ENCODE data around the gene INKA2.

Gene INKA2

DNA sequence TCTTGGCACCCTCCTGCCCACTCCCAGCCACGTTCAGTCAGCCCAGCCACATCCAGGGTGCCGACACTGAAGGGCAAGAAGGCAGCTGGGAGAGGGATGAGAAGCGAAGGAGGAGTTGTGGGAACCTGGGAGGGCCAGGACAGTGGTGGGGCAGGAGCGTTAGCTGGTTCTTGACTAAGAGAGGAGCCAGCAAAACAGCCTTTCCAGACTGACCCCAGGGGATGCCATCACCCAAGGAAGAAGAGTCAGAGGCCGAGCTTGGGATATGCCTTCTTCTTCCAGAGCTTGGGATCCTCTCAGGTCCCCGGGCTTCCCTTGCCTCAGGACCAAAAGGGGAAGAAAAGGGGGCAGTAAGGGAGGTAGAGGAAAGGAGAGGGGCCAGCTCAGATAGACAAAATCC, 7.2 kb downstream of the INKA2 start:
- DNase-seq = no peak

DNA sequence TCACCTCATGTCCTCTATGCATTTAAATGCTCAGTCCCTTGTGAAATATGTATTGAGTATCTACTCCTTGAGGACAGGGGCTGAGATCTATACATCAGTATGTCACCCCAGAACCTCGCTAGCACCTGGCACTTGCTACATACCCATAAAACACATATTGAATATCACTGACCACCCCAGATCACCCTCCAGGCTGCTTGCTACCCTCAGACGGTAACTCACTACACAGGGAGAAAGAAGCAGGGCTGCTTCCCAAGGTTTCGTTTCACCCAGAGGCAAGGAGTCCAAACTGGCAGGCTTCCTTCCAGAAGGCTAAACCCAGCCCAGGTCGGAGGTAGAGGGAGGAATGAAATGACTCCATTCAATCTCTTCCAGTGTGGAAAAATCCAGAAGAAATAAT, 8.5 kb downstream of the INKA2 start:
- no peak for DNase-seq

DNA sequence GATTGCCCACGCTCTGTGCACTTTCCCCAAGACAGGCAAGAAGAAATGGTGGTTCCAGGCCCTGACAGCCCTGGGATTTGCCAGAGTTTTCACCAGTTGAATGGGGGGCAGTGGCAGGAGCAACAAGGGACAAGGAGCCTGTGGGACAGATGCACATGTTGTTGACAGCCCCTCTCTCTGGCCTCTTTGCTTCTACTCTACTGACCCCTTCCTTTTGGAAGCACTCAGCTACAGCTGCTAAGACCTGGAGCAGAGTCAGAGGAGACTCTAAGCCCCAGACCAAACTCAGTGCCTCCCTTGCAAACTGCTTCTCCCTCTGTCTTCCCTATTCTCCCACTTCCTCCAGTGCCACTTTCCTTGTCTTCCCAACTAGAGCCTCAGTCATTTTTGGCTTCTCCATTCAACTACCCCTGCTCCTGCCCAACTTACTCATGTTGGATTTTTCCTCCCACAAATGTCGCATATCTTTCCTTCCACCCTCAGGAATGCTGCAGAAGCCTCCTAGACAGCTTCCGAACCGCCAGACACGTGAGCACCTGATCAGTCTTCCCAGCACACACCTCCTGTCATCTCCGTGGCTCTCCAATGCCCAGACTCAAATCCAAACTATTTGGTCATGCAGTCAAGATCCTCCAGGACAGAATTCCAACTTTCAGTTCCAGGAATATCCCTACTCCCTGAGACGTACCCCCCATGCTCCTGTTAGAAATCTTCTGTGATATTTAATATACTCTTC, 9.1 kb downstream of the INKA2 start:
- no peak for DNase-seq

DNA sequence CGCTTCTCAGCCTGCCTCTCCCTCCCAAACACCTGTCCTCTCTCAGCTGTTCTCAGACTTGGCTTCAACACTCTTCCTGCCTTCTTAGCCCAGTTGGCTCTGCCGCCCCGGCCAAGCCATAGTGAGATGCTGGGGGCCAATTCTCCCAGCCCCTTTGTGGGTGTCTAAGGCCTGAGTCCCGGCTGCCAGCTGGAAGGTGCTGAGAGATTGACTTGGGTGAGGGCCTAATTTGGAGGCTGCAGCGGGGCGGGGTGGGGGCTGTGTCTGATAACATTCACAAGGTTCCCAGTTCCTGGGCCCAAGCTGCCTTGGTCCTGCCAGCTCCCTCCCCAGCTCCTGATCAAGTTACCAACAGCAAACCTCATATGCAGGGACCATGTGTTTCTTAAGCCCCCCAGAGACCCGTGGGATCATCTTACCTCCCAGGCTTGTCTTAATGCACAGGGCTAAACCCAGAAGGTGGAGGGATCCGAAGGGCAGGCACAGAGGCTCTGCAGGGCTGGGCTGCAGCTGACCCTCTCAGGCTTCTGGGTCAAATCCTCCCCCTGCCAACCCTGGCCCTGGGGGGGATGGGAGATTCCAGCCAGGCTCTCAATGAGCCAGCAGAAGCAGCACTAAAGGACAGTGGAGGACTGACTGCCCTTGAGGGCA, 9.8 kb downstream of the INKA2 start:
- DNase-seq = no peak

DNA sequence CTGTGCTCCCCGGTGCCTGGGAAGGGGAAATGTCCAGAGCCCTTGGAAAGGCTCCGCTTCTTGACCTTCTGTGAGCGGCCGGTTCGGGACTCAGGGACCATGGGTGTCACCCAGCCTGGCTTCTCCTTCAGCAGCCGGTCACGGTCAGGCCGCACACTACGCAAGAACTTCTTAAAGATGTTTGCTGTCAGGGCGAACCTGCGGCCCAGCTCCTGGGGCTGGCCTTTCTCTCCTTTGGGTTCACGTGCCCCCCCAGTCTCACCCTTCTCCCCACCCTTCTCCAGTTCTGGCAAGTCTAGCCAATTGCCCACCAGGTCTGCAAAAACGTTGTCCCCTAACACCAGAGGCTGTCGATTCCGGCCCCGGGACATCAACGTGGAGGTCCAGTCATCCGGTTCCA, 12.1 kb downstream of the INKA2 start:
- DNase-seq = no peak

DNA sequence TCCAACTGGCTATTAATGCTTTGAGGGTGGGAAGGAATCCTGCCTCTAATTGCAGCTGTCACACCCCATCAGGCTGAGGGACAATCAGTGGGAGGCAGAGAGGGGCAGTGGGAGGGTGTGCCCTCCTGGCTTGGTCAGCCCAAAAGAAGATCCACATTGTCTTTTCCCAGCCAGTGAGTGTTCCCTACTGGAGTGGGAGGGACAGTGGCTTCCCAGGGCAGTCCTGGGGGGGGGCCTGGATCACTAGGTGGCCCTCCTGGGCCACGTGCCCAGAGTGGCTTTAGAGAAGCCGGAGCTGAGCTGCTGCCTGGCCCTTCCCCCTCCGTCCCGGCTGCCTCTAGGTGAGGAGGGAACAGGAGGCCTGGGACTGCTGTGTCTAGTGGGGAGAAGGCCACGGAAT, 14.0 kb downstream of the INKA2 start:
- no peak for DNase-seq

DNA sequence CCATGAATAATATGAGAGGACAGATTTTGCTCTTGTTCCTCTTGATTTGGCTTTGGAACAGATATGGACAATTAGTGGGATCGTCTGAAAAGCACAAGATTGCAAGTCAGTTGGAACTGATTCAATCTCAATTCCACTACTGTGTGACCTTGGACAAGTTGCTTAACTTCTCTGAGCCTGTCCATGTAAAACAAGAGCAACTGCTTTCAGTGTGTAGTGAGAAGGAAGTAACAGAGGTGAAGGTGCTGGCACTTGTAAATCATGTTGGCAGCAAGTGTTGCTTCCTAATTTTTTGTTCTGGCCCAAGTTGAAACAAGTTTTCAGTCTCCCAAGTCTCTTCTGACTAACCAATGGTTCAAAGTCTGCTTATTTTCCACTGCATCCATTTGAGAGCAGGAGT, 15.3 kb downstream of the INKA2 start:
- no peak for DNase-seq

DNA sequence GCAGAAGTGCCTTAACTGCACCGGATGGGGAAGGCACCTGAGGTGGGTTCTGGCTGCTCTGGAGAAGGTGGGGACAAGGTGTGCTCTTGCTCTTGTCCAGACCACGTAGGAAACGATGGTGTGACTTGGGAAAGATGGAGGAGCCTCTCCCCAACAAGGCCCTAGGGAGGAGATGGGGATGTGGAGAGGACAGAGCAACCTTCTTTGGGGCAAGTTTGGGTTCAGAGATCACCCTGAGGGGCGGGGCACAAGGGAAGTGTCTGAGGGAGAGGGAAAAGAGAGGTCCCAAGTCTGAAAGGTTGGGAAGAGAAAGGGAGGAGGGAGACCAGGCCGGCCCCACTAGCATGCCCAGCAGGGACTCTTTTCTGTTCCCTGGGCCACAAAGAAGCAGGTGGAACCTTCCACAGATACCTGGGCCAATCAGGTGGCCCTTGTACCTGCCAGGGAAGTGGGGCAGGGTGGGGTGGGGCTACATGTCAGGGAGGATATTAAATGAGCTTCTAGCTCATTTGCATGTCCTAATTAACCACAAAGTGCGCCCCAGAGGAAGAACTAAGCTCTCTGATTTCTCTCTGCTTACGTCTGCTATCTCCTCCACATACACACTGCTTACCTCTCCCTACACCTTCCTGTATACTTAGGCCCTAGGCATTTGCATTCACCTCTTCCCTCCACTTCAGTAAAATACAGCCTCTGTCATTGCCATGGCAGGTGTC, 15.9 kb downstream of the INKA2 start:
- peak; percentile 63 for DNase-seq

DNA sequence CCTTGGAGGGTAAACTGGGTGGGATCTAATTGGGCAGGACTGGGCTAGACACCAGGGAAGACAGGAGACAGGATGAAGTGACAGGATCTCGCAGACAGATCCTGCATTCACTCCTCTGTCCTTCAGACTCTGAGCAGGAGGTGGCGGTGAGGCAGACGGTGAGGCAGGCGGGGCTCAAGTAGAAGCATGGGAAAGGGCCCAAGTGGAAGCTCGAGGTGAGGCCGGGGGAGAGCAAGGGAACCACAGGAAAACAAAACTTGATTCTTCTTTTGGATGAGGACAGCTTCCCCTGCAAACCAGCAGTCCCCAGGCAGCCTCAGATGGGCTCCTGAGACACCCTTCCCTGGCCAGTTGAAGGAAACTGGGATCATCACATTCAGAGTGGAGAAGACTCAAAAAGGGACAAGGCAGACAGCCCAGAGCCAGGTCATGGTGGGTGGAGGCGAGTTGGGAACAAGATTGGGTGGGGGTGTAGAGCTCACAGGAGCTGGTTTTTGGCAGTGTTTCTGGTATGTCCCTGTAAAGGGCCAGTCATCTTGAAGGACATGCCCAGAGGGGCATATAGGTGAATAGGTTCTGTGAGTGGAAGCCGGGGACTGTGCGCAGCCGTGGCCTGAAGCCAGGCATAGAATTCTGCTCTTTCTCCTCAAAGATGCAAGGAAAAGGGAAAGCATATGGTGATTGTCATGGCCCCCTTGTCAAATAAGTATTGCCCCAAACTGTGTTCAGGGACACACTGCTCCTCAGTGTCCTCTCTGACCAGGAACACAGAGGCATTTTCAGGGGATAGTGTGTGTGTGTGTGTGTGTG, 18.0 kb downstream of the INKA2 start:
- no peak for DNase-seq

DNA sequence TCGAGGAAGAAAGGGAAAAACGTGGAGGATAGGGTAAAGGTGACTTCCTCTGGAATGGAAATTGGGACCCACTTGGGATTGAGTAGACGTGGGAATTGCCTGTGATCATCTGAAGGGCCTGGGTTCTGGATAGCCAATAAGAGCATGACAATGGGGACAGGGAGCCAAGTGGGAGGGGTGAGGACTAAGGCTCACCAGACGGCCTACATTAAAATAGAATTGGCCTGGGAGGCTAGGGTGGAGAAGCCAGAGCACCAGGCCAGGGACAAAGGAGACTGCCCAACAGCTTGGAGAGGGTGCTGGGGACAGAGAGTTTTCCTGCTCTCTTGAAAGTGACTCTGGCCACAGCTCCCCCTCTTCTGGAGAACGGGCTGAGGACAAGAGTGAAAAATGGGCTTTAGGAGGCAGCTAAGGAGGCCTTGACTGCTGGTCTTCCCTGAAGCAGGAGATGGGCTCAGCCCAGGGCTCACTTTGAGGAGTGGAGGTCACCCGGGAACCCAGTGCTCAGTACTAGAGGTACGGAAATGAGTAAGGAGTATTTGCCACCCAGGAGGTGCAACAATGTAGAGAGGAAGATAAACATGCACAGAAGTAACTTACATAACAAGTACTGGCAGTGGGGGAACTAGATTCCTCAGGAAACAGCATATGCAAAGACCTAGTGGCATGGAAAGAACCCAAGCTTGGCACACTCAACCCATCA, 18.8 kb downstream of the INKA2 start:
- DNase-seq = no peak

DNA sequence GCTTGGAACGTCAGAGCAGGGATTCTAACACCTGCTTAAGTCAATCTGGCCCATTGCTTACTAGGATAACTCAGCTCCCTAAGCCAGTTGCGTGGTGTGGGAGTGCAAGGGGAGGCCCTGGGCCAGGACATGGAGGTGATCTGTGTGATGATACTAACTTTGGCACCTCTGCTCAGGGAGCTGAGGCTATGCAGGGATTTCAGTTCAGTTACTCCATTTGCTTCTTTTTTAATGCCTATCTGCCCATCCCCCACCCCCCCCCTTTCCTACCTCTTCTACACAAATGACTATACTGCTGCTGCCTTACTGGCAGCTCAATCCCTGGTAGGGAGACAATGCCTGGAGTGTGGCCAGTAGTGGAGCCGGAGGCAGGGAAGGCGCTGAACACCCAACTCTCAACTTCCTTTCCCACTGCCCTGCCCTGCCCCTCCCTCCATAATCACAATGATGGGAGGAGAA, 19.5 kb downstream of the INKA2 start:
- DNase-seq = no peak

DNA sequence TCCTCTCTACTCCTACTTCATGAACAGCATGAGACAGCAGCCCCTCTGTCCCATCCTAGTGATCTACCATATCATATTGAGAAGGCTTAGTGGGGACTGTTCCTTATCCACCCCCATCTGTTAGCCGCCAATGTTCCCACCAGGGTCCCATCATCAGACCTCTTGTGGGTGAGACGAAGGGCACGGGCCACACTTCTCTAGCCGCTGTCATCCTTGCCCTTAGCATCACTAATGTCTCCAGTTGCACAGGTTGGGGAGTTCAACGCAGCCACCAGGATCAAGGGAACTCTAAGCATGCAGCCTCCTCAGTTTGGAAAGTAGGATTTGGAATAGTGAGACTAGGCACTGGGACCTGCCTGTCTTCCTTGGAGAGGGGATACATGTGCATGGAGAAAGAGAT, 20.1 kb downstream of the INKA2 start:
- no peak for DNase-seq

DNA sequence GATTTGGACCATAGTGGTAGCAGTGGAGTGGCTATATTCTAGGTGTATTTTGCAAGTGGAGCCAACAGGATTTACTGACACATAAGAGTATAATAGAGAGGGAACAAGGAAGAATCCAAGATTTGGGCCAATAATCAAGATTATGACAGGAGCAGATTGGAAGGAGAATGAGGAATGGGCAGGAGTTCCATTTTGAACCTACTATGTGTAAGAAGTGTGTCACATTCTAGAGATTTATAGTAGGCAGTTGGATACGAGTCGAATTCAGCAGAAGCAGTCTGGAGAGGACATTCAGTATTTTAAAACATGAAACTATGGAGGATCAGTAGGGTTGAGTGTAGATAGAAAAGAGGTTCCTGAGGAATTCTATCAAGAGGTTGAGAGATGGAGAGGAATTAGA, 21.7 kb downstream of the INKA2 start:
- no peak for DNase-seq

DNA sequence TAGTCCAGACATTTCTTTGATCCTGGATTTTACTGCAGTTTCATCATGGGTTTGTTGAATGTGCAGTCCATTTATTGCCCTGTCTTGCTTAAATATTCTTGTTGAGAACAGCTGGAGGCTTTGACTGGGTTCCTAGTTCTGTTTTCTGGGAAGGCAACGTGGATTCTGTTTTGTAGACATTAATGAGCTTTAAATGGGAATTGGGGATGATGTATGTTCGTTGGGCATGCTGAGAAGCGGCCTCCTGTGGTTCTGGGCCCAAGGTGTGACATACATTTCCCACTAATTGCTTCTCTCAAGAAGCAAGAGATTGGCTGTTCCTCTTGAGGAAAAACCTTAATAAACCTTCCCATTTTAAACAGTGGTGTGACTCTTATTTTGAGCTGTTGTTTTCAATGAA, 22.9 kb downstream of the INKA2 start:
- no peak for DNase-seq

DNA sequence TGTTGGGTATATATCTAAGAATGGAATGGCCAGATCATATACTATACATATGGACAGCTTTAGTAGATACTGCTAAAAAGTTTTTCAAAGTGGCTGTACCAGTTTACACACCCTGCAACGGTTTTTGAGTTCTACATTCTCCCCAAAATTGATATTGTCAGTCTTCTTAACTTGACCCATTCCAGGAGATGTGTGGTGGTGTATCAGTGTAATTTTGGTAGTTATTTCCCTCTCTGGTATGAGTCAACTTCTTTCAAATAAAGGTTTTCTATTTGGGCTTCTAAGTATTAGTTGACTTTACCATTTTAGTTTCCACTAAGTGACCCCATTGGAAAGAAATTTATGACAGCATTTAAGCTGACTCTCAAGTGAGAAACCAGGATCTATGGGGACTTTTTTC, 29.2 kb downstream of the INKA2 start:
- no peak for DNase-seq

DNA sequence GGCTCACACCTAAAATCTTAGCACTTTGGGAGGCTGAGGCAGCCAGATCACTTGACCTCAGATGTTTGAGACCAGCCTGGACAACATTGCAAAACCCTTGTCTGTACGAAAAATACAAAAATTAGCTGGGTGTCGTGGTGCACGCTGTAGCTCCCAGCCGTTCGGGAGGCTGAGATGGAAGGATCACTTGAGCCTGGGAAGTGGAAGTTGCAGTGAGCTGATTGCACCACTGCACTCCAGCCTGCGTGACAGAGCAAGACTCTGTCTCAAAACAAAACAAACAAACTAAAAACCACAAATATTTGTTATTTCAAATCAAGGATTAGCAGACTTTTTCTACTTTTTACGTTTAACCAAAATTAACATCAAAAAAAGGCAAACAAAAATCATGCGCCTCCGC, 31.3 kb downstream of the INKA2 start:
- no peak for DNase-seq

DNA sequence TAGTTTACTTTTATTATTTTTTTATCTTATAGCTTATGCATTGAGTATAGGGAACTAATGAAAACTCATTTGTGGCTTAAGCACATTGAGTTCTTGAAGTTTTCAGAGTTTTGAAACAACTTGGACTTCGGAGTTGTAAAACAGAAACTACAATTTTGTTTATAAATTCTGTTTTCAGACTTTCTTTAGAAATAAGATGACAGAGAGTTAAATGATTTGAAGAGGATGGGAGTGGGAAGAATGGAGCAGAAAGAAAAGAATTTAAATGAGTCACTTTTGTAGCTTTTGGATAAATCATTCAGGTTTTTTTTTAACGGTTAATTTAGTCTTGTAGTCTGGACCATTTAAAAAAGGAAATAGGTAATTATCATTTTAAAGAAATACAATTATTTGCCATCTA, 32.3 kb downstream of the INKA2 start:
- DNase-seq = no peak

DNA sequence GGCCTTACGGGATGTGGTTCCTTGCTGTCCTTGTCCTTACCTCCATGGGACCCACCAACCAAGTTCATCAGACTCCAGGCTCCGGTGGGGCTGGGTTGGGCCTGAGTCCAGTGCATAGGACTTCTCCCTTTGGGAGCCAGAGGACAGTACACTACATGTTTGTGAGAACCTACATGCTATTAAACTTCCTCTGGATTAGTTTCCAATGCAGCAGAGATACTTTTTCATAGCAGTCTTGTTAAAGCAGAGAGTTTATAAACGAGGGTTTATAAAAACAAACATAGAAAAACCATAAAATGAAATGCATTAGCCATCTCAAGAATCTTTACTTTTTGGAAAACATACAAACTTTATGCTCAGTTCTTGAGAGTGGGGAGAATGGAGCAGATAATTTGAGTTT, 33.4 kb downstream of the INKA2 start:
- no peak for DNase-seq

DNA sequence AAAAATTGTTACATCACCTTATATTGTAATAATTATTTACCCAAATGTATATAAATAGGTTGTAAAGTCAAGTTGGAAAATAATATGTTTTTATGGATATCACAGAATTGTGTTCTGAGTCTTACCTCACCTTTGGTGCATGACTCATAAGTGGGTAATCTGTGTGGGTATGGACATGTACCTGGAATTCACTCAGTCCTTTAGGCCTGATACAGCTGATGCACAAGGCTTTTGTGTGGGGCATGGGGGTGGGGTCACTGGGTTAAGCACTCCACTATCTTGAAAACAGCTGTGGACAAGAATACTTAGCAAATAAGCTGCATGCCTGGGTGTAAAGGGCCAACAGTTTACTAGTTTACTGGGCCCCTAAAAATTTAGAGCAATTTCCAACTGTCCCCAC, 34.4 kb downstream of the INKA2 start:
- no peak for DNase-seq

DNA sequence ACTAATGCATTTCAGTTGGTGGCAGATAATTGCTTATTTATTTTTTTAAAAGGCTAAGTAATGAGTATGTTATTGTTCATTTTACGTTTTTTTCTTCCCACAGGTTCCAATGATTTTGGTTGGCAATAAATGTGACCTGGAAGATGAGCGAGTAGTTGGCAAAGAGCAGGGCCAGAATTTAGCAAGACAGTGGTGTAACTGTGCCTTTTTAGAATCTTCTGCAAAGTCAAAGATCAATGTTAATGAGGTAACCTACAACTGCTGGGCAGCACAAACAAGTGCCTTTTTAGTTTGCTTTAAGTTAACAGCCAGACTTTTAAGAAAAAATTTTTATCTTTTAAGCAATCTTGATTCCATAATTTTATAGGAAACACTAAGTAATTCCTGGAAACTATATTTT, 35.0 kb downstream of the INKA2 start:
- DNase-seq = no peak

DNA sequence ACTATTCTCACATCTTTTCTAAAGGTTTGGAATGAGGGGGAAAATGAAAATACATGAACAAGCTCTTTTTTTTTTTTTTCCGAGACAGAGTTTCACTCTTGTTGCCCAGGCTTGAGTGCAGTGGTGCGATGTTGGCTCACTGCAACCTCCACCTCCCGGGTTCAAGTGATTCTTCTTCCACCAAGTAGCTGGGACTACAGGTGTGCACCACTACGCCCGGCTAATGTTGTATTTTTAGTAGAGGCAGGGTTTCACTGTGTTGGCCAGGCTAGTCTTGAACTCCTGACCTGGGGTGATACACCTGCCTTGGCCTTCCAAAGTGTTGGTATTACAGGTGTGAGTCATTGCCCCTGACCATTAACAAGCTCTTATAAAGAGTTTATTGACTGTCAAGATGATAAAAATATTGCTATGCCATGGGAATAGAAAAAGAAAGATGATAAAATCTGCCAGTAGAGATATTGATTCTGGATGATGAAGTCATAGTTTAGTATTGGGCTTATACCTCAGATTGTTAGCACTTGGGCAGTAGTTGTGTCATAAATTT, 36.6 kb downstream of the INKA2 start:
- no peak for DNase-seq

DNA sequence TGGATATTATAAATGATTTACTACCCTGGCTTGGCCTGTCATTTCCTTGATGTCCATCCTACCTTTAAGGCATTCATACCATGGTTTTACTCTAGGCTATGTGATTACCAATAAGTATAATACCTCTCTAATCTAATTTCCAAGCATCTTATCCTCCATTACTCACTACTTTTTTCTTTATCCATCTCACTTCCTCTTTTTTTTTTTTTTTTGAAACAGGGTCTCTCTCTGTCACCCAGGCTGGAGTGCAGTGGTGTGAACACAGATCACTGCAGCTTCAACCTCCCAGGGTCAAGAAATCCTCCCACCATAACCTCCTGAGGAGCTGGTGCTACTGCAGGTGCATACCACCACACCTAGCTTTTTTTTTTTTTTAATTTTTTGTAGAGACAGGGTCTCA, 39.9 kb downstream of the INKA2 start:
- DNase-seq = no peak
